Tibial nerve (tissue), 4 donors: Measurements from ENCODE around the gene TMC4. TPM values are rescaled to one million over a fixed set of nuclear protein-coding genes. Genes with fewer than 3 reads are reported as not detected.

Experiments used
- DNase-seq, 2 donors: peaks; one replicate each; pipeline ENCODE4 v3.0.0-alpha.2; 2019; ENCODE audit warnings: low spot score in 2 of 2
- H3K27ac ChIP-seq, 4 donors: fragments of 200-600 bp; sonication (generic) in 3 of 4; one replicate each; pipeline ENCODE4 v1.5.1; 2017 to 2019; ENCODE audit warnings: mild to moderate bottlenecking in 1 of 4
- H3K27me3 ChIP-seq, 2 donors: fragments of 200-600 bp; sonication (generic) in 1 of 2; one replicate each; pipeline versions ENCODE4 v1.5.1 to v1.6.0; 2017 to 2019
- H3K36me3 ChIP-seq, 3 donors: fragments of 200-600 bp; sonication (generic); one replicate each; pipeline ENCODE4 v1.5.1; 2018 to 2019
- H3K4me1 ChIP-seq, 4 donors: fragments of 200-600 bp; sonication (generic) in 3 of 4; one replicate each; pipeline ENCODE4 v1.5.1; 2017 to 2019
- H3K4me3 ChIP-seq, 4 donors: fragments of 200-600 bp; sonication (generic) in 3 of 4; one replicate each; pipeline ENCODE4 v1.5.1; 2017 to 2019; ENCODE audit warnings: mild to moderate bottlenecking in 1 of 4, moderate library complexity in 1 of 4
- H3K9me3 ChIP-seq, 4 donors: fragments of 200-600 bp; sonication (generic) in 3 of 4; one replicate each; pipeline ENCODE4 v1.5.1; 2017 to 2019
- CTCF ChIP-seq, 5 experiments: fragments of 200-600 bp in 3 of 5; fragments of 450-650 bp in 2 of 5; sonication (generic) in 3 of 5; IDR thresholded peaks; one replicate each; pipeline ENCODE4 v1.5.1; 2016 to 2019; ENCODE audit warnings: antibody characterized with exemption in 5 of 5, mild to moderate bottlenecking in 3 of 5, moderate library complexity in 2 of 5
- EP300 ChIP-seq, 2 donors: sonication (generic); formaldehyde crosslinking; IDR thresholded peaks; one replicate each; pipeline ENCODE4 v1.6.1; 2017; ENCODE audit warnings: antibody characterized with exemption in 2 of 2, mild to moderate bottlenecking in 1 of 2
- POLR2A ChIP-seq, 2 donors: fragments of 450-650 bp; IDR thresholded peaks; one replicate each; pipeline ENCODE4 v1.6.1; 2017; ENCODE audit warnings: antibody characterized with exemption in 2 of 2, mild to moderate bottlenecking in 2 of 2, moderate library complexity in 2 of 2
- WGBS, 2 donors: methylation state at CpG; one replicate each; pipeline ENCODE4 v1.1.5; 2018; 5-methylcytosine and 5-hydroxymethylcytosine counted together
- total RNA-seq, 4 donors: library from RNA; depleted of rRNA; stranded (reverse); fragments of >200 nt; gene quantifications; one replicate each; pipeline ENCODE4 v1.1.0, GENCODE V29; 2016

TMC4 gene
- total RNA-seq, 4 donors from 2014 or later = 0.22 to 8.8 (median 4.4) TPM; not detected in 1

- H3K27ac ChIP-seq = peak overlapping the region; percentile 94 to 99 (median 97)
- no peak for TF ChIP-seq CTCF (IDR thresholded peaks at IDR 0.05)
- TF ChIP-seq EP300 (IDR thresholded peaks at IDR 0.05) = peak in 1 of 2 donors; percentile 98
- WGBS, 2 donors = 0% methylated on average over 49 of the region's 56 CpGs
- peaks cover 4 to 27% (median 20%) of the 10 kb centered on the region in 4 donors for H3K4me1 ChIP-seq
- H3K27me3 ChIP-seq = no peaks in the 10 kb centered on the region
- DNase-seq = peak; percentile 99 to 100
- peaks cover 0 to 34% (median 7%) of the 10 kb centered on the region in 3 donors for H3K36me3 ChIP-seq
- H3K9me3 ChIP-seq = no peaks in the 10 kb centered on the region
- peak overlapping the region; percentile 70 to 90 (median 88) for H3K4me3 ChIP-seq
These were observed 17.6 kb upstream of the TMC4 start for GRCh38 chr19:54190503-54191010.

- DNase-seq = peak; percentile 100
- TF ChIP-seq EP300 (IDR thresholded peaks at IDR 0.05) (peak; percentile 92 to 98), POLR2A (IDR thresholded peaks at IDR 0.05) (peak; percentile 54 to 73), CTCF (IDR thresholded peaks at IDR 0.05) (peak in 1 of 5 experiments; percentile 11)
- H3K27me3 ChIP-seq = no peaks in the 10 kb centered on the region
- H3K36me3 ChIP-seq = peaks cover 0 to 28% (median 7%) of the 10 kb centered on the region in 3 donors
- H3K4me3 ChIP-seq = peak overlapping the region; percentile 68 to 90 (median 86)
- peak overlapping the region; percentile 94 to 99 (median 97) for H3K27ac ChIP-seq
- no peaks in the 10 kb centered on the region for H3K9me3 ChIP-seq
- WGBS, 2 donors = 0% methylated on average over 27 to 56 of the region's 65 CpGs
- H3K4me1 ChIP-seq = peaks cover 4 to 27% (median 20%) of the 10 kb centered on the region in 4 donors
These were observed 17.0 kb upstream of the TMC4 start for GRCh38 chr19:54189735-54190502.

GRCh38 chr19:54189145-54189734 is 16.3 kb upstream of the TMC4 start, which contains the start of gene MBOAT7:
Gene MBOAT7, minus strand, starts transcription at chr19:54189580. Its CDS starts 1,072 bp downstream, at chr19:54188508.
- peak within 1 kb of the TSS; percentile 94 to 99 (median 97) for H3K27ac ChIP-seq
- peaks cover 4 to 27% (median 20%) of the 10 kb centered on the region in 4 donors for H3K4me1 ChIP-seq
- no peaks in the 10 kb centered on the region for H3K27me3 ChIP-seq
- DNase-seq = no peak
- TF ChIP-seq POLR2A (IDR thresholded peaks at IDR 0.05) (peak; percentile 45 to 78), EP300 (IDR thresholded peaks at IDR 0.05) (peak in 1 of 2 donors; percentile 84), CTCF (IDR thresholded peaks at IDR 0.05) (peak in 4 of 5 experiments; percentile 22 to 59 (median 42))
- peaks cover 0 to 21% (median 7%) of the 10 kb centered on the region in 3 donors for H3K36me3 ChIP-seq
- WGBS, 2 donors = 0% methylated on average over 17 to 30 of the region's 64 CpGs
- H3K4me3 ChIP-seq = peak within 1 kb of the TSS; percentile 68 to 90 (median 86)
- H3K9me3 ChIP-seq = no peaks in the 10 kb centered on the region

- 19 to 21% methylated on average over 8 to 12 of the region's 12 CpGs for WGBS, 2 donors
- peaks cover 0 to 17% (median 5%) of the 10 kb centered on the region in 3 donors for H3K36me3 ChIP-seq
- H3K4me3 ChIP-seq = peak overlapping the region; percentile 68 to 90 (median 86)
- no peaks in the 10 kb centered on the region for H3K9me3 ChIP-seq
- DNase-seq = no peak
- H3K4me1 ChIP-seq = peaks cover 4 to 27% (median 20%) of the 10 kb centered on the region in 4 donors
- no peaks in the 10 kb centered on the region for H3K27me3 ChIP-seq
- peak overlapping the region; percentile 94 to 99 (median 97) for H3K27ac ChIP-seq
- TF ChIP-seq EP300 (IDR thresholded peaks at IDR 0.05) (peak in 1 of 2 donors; percentile 18), POLR2A (IDR thresholded peaks at IDR 0.05) (no peak)
These were observed 15.4 kb upstream of the TMC4 start for GRCh38 chr19:54188215-54188871.

- Histone ChIP-seq H3K4me1 (peaks cover 2 to 19% (median 16%) of the 10 kb centered on the region in 4 donors), H3K36me3 (peaks cover 0 to 20% (median 0%) of the 10 kb centered on the region in 3 donors), H3K27ac (peak overlapping the region in 1 of 4 donors; percentile 99), H3K9me3 (no peaks in the 10 kb centered on the region), H3K4me3 (no peak overlapping the region), H3K27me3 (no peaks in the 10 kb centered on the region)
- no peak for TF ChIP-seq CTCF (IDR thresholded peaks at IDR 0.05)
- TF ChIP-seq EP300 (IDR thresholded peaks at IDR 0.05) = no peak
- TF ChIP-seq POLR2A (IDR thresholded peaks at IDR 0.05) = no peak
- no peak for DNase-seq
- WGBS, 2 donors = 70 to 75% methylated on average over 11 of the region's 11 CpGs
These were observed 14.0 kb upstream of the TMC4 start for GRCh38 chr19:54186934-54187381.
